Pancreas (tissue), 10 donors: ENCODE measurements around the gene PRDM12. TPM values are rescaled to one million over a fixed set of nuclear protein-coding genes. Genes with fewer than 3 reads are reported as not detected.
A peak's percentile ranks its signal among the peaks of the same experiment; 100 is the strongest.

Source experiments
- ATAC-seq, 4 donors: fragments of 200-7000 bp; cut with Tn5 transposase; one replicate each; pipeline versions ENCODE4 v1.8.0 to v1.9.1; 2020; ENCODE audit warnings: mild to moderate bottlenecking in 4 of 4, moderate library complexity in 4 of 4
- DNase-seq, 6 donors: peaks; one replicate each; pipeline ENCODE4 v3.0.0-alpha.2; 2020
- FAIRE-seq: peaks from 2 replicates; lab custom pipeline; 2012; peaks lifted over from hg19 to GRCh38; lab: Jason Lieb, UNC
- H3K27ac ChIP-seq, 4 donors: fragments of 200-600 bp; sonication (generic); 1 replicate in 3 of 4; 2 replicates in 1 of 4; pipeline versions ENCODE4 v1.5.0 to v1.8.0; 2020
- H3K27me3 ChIP-seq, 4 donors: fragments of 200-600 bp; one replicate each; pipeline ENCODE4 v1.8.0; 2021
- H3K36me3 ChIP-seq, 3 donors: fragments of 200-600 bp; sonication (generic) in 1 of 3; one replicate each; pipeline versions ENCODE4 v1.5.0 to v1.8.0; 2020 to 2021
- H3K4me1 ChIP-seq, 3 donors: fragments of 200-600 bp; one replicate each; pipeline ENCODE4 v1.8.0; 2021
- H3K4me3 ChIP-seq, 4 donors: fragments of 200-600 bp; sonication (generic) in 2 of 4; one replicate each; pipeline versions ENCODE4 v1.5.0 to v1.8.0; 2020 to 2021
- H3K9me3 ChIP-seq, 4 donors: fragments of 200-600 bp; one replicate each; pipeline ENCODE4 v1.8.0; 2021
- CTCF ChIP-seq, 4 donors: fragments of 200-600 bp; sonication (generic) in 3 of 4; IDR thresholded peaks; one replicate each; pipeline versions ENCODE4 v1.5.0 to v1.8.0; 2021; ENCODE audit warnings: antibody characterized with exemption in 4 of 4
- WGBS, 2 donors: extraction: QIAGEN DNeasy Blood & Tissue Kit; methylation state at CpG; one replicate each; pipeline ENCODE4 v1.1.7; 2013; 5-methylcytosine and 5-hydroxymethylcytosine counted together
- intact Hi-C, 3 donors: fragments of 100-400 bp; cut with DNase I; formaldehyde crosslinking; loops; one replicate each; pipeline versions ENCODE4 v1.11.1 to v1.14.2; 2022
- polyA plus RNA-seq, 2 donors: library from polyadenylated mRNA; stranded (reverse); fragments of 200-250 nt; gene quantifications; one replicate each; pipeline ENCODE4 v1.2.3, GENCODE V29; 2013
- total RNA-seq, 6 donors: library from RNA; stranded (reverse); fragmentation: NEBNext Ultra II Directional in 4 of 6; extraction: Animal tissue kit (Norgen Biotek cat#: 25700) in 4 of 6; gene quantifications; one replicate each; pipeline versions ENCODE4 v1.2.1 to v1.2.4, GENCODE V29; 2021 to 2023
- donor health status: healthy with polysubstance abuse.
- donor health status: DM: no; HTN: no; CAD: no; lungs with moderate emphysema.
- donor health status: DM: no; HTN: no; CAD: no.
- donor health status: control.
- donor health status: control.
- donor health status: Bipolar disorder and iron deficiency.
- donor health status: DM: yes; HTN: yes; CAD: no.
- donor health status: DM: no; HTN: no; CAD: no.
- donor health status: DM: no; HTN: no; CAD: no.
- donor health status: DM: yes; HTN: yes; CAD: no.

Gene PRDM12
- total and polyA plus RNA-seq, 8 donors: 0.02 to 0.06 (median 0.06) TPM; not detected in 5

- intact Hi-C loops: no loop called here
- Histone ChIP-seq H3K4me3 (no peak overlapping the region), H3K9me3 (no peaks in the 10 kb centered on the region), H3K4me1 (no peaks in the 10 kb centered on the region), H3K27ac (no peak overlapping the region), H3K27me3 (no peaks in the 10 kb centered on the region), H3K36me3 (no peaks in the 10 kb centered on the region)
- DNase-seq (no peak), FAIRE-seq (no peak), ATAC-seq (no peak)
- no peak for TF ChIP-seq CTCF (IDR thresholded peaks at IDR 0.05)
- 81 to 88% methylated on average over 18 of the region's 18 CpGs for WGBS, 2 donors
These were observed 12.6 kb upstream of the PRDM12 start for GRCh38 chr9:130651752-130652151.

- FAIRE-seq: no peak
- ATAC-seq: no peak
- Histone ChIP-seq H3K4me3 (no peak overlapping the region), H3K36me3 (no peaks in the 10 kb centered on the region), H3K27ac (no peak overlapping the region), H3K4me1 (no peaks in the 10 kb centered on the region), H3K9me3 (no peaks in the 10 kb centered on the region), H3K27me3 (peaks cover 0 to 25% (median 6%) of the 10 kb centered on the region in 4 donors)
- WGBS, 2 donors: 62 to 69% methylated on average over 6 of the region's 6 CpGs
- no peak for TF ChIP-seq CTCF (IDR thresholded peaks at IDR 0.05)
- DNase-seq: no peak
- intact Hi-C loops: no loop called here
These were observed 9.5 kb upstream of the PRDM12 start for GRCh38 chr9:130654879-130655278.

GRCh38 chr9:130658893-130659698 is 5.3 kb upstream of the PRDM12 start:
- H3K4me3 ChIP-seq: no peak overlapping the region
- peaks cover 7 to 63% (median 26%) of the 10 kb centered on the region in 4 donors for H3K27me3 ChIP-seq
- WGBS, 2 donors: 18% methylated on average over 47 to 52 of the region's 52 CpGs
- ATAC-seq (no peak), FAIRE-seq (no peak), DNase-seq (peak in 2 of 6 donors; percentile 52 to 53)
- peaks cover 0 to 23% (median 16%) of the 10 kb centered on the region in 3 donors for H3K4me1 ChIP-seq
- no peaks in the 10 kb centered on the region for H3K36me3 ChIP-seq
- no peak overlapping the region for H3K27ac ChIP-seq
- intact Hi-C loops: no loop called here
- TF ChIP-seq CTCF (IDR thresholded peaks at IDR 0.05): no peak
- H3K9me3 ChIP-seq: no peaks in the 10 kb centered on the region

GRCh38 chr9:130659699-130660248 is 4.6 kb upstream of the PRDM12 start:
- Histone ChIP-seq H3K27me3 (peaks cover 7 to 68% (median 29%) of the 10 kb centered on the region in 4 donors), H3K4me1 (peaks cover 0 to 23% (median 16%) of the 10 kb centered on the region in 3 donors), H3K4me3 (peak overlapping the region in 2 of 4 donors; percentile 32 to 50), H3K36me3 (no peaks in the 10 kb centered on the region), H3K9me3 (no peaks in the 10 kb centered on the region), H3K27ac (no peak overlapping the region)
- intact Hi-C loops: no loop called here
- ATAC-seq (no peak), FAIRE-seq (no peak), DNase-seq (peak in 1 of 6 donors; percentile 55)
- TF ChIP-seq CTCF (IDR thresholded peaks at IDR 0.05): no peak
- 2 to 3% methylated on average over 49 to 58 of the region's 58 CpGs for WGBS, 2 donors

- no peak for TF ChIP-seq CTCF (IDR thresholded peaks at IDR 0.05)
- WGBS, 2 donors: 1 to 2% methylated on average over 29 to 33 of the region's 33 CpGs
- ATAC-seq (no peak), DNase-seq (peak in 1 of 6 donors; percentile 48), FAIRE-seq (no peak)
- intact Hi-C loops: no loop called here
- H3K4me3 ChIP-seq: peak overlapping the region in 3 of 4 donors; percentile 5 to 50 (median 32)
- H3K9me3 ChIP-seq: no peaks in the 10 kb centered on the region
- H3K36me3 ChIP-seq: no peaks in the 10 kb centered on the region
- H3K4me1 ChIP-seq: peaks cover 0 to 23% (median 17%) of the 10 kb centered on the region in 3 donors
- H3K27me3 ChIP-seq: peaks cover 7 to 72% (median 31%) of the 10 kb centered on the region in 4 donors
- H3K27ac ChIP-seq: no peak overlapping the region
These were observed 4.1 kb upstream of the PRDM12 start for GRCh38 chr9:130660326-130660682.
